ENCODE results near the gene ZNF709. TPM values are rescaled to one million over a fixed set of nuclear protein-coding genes. Genes with fewer than 3 reads are reported as not detected.
"Not testable (repeated sequence)": the region's sequence is repeated elsewhere in the genome, so short reads cannot be mapped to it uniquely, and the experiment has no call there.

The ZNF709 gene
- total RNA-seq, 3 donors from 2014 or later = 0.58 to 1.4 (median 0.87) TPM

DNA sequence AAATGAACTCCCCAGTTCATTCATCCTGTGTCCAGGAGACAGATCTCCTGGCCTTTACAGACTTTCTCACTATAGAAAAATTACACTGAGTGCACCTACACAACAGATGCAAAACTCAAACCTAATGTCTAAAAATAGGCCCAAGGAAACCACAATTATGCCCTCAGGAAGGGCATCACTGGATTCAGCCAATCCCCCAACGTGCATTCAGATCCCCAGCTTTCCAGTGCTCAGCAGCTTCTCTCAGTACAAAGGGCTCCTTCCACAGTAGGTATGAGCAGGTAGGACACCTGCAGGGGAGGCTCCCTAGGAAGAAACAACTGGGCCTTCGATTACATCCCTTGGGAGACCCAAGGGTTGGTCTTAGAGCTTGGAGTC is 2.1 kb downstream of the ZNF709 start:
- Mint-ChIP-seq H3K36me3 (ENCODE audit: insufficient read depth) (no peaks in the 10 kb centered on the region), H3K4me3 (peak overlapping the region; percentile 17), H3K4me1 (ENCODE audit: low read depth) (peaks cover 39% of the 10 kb centered on the region), H3K9me3 (no peaks in the 10 kb centered on the region), H3K27me3 (ENCODE audit: low read depth) (no peaks in the 10 kb centered on the region)
- ATAC-seq (no peak), DNase-seq (no peak)

DNA sequence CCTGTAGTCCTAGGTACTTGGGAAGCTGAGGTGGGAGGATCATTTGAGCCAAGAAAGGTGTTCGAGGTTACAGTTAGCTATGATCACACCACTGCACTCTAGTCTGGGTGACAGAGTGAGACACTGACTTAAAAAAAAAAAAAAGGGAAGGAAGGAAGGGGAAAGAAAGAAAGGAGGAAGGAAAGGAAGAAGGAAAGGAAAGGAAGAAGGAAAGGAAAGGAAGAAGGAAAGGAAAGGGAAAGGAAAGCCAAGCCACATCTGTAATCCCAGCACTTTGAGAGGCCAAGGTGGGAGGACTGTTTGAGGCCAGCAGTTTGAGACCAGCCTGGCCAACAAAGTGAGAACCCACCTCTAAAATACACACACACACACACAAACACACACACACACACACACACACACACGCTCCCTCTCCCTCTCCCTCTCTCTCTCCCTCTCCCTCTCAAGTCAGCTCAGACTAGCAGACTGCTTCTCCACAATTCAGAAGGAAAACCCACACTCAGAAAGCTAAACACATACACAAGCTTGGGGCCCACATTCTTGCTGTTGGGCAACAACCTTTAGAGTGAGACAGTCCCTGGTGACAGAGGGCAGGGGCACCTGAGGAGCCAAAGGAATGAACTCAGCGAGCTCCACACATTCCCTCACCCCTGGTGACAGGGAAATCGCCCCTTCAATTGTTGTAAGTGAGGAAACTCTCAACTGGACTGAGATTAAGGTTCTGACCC is 2.7 kb downstream of the ZNF709 start:
- ATAC-seq (no peak), DNase-seq (no peak)
- no peaks in the 10 kb centered on the region for H3K9me3 Mint-ChIP-seq
- H3K4me3 Mint-ChIP-seq = no peak overlapping the region
- no peaks in the 10 kb centered on the region for H3K36me3 Mint-ChIP-seq (ENCODE audit: insufficient read depth)
- peaks cover 39% of the 10 kb centered on the region for H3K4me1 Mint-ChIP-seq (ENCODE audit: low read depth)
- H3K27me3 Mint-ChIP-seq (ENCODE audit: low read depth) = no peaks in the 10 kb centered on the region

DNA sequence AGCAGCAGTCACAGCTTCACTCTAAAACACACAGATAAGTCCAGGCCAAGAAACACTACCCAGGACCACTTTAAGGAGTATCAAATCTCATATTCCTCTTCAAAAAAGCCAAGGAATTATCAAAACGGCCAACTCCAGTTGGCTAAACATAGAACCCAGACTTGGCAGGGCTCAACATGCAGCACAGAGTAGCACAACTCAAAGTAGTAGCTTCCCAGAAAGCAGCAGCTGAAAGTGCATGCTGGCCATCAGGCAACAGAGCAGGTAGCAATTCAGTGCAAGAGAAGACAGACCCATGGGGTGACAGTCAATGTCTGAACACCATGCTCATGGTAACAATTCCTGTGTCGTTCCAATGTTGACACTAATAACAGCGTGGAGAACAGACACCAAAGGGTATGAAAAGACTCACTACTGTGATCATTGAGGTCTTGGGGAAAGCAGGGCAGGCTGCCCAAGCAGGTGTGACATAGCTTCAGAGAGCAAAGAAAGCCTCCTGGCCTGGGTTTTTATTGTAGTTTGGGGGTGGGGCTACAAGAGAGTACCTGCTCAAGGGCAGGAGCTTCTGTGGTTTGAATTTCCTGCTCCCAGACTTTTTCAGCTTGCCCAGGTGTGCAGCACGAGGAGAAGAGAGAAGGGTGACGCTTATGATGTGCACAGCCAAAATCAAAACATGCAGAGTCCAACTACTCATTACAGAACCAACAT is 6.2 kb downstream of the ZNF709 start:
- ATAC-seq (no peak), DNase-seq (no peak)
- Mint-ChIP-seq H3K27me3 (ENCODE audit: low read depth) (no peaks in the 10 kb centered on the region), H3K36me3 (ENCODE audit: insufficient read depth) (peaks cover 2% of the 10 kb centered on the region), H3K4me1 (ENCODE audit: low read depth) (peaks cover 27% of the 10 kb centered on the region), H3K9me3 (no peaks in the 10 kb centered on the region), H3K4me3 (no peak overlapping the region)

DNA sequence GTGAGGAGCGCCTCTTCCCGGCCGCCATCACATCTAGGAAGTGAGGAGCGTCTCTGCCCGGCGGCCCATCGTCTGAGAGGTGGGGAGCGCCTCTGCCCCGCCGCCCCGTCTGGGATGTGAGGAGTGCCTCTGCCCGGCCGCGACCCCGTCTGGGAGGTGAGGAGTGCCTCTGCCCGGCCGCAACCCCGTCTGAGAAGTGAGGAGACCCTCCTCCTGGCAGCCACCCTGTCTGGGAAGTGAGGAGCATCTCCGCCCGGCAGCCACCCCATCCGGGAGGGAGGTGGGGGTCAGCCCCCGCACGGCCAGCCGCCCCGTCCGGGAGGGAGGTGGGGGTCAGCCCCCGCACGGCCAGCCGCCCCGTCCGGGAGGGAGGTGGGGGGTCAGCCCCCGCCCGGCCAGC is 17.0 kb downstream of the ZNF709 start:
- peaks cover 37% of the 10 kb centered on the region for H3K9me3 Mint-ChIP-seq
- not testable (repeated sequence) for DNase-seq; ATAC-seq; H3K4me1 Mint-ChIP-seq (ENCODE audit: low read depth); H3K4me3 Mint-ChIP-seq; H3K27me3 Mint-ChIP-seq (ENCODE audit: low read depth)
- H3K36me3 Mint-ChIP-seq (ENCODE audit: insufficient read depth) = peaks cover 31% of the 10 kb centered on the region

DNA sequence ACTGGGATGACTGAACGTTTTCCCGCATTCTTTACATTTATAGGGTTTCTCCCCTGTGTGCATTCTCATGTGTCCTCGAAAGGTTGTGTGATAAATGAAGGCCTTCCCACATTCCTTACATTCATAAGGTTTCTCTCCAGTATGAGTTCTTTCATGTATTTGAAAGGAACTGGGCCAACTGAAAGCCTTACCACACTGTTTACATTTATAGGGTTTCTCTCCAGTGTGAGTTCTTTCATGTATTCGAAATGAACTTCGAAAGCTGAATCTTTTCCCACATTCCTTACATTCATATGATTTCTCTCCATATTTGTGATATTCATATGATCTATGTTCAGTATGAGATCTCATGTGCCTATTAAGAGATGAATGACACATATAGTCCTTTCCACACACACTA is 19.4 kb downstream of the ZNF709 start:
- ATAC-seq (no peak), DNase-seq (no peak)
- Mint-ChIP-seq H3K9me3 (peaks cover 38% of the 10 kb centered on the region), H3K4me1 (ENCODE audit: low read depth) (no peaks in the 10 kb centered on the region), H3K27me3 (ENCODE audit: low read depth) (no peaks in the 10 kb centered on the region), H3K4me3 (no peak overlapping the region), H3K36me3 (ENCODE audit: insufficient read depth) (peaks cover 37% of the 10 kb centered on the region)

DNA sequence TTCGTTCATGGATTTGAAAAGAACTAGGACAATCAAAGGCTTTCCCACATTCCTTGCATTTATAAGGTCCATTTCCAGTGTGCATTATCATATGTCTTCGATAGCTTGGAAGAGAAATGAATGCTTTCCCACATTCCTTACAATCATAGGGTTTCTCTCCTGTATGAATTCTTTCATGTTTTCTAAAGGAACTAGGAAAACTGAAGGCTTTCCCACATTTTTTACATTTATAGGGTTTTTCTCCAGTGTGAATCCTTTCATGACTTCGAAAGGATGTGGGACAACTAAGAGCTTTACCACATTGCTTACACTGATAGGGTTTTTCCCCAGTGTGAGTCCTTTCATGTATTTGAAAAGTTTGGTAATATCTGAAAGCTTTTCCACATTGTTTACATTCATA is 19.8 kb downstream of the ZNF709 start:
- Mint-ChIP-seq H3K27me3 (ENCODE audit: low read depth) (no peaks in the 10 kb centered on the region), H3K4me3 (no peak overlapping the region), H3K9me3 (peaks cover 37% of the 10 kb centered on the region), H3K4me1 (ENCODE audit: low read depth) (no peaks in the 10 kb centered on the region), H3K36me3 (ENCODE audit: insufficient read depth) (peaks cover 33% of the 10 kb centered on the region)
- ATAC-seq (no peak), DNase-seq (no peak)

DNA sequence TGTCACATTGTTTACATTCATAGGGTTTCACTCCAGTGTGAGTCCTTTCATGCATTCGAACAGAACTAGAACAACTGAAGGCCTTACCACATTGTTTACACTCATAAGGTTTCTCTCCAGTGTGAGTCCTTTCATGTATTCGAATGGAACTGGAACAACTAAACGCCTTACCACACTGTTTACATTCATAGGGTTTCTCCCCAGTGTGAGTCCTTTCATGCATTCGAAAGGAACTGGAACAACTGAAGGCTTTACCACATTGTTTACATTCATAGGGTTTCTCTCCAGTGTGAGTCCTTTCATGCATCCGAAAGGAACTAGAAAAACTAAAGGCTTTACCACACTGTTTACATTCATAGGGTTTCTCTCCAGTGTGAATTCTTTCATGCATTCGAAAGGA is 20.5 kb downstream of the ZNF709 start:
- not testable (repeated sequence) for DNase-seq; ATAC-seq; H3K27me3 Mint-ChIP-seq (ENCODE audit: low read depth); H3K4me1 Mint-ChIP-seq (ENCODE audit: low read depth); H3K4me3 Mint-ChIP-seq
- peaks cover 36% of the 10 kb centered on the region for H3K36me3 Mint-ChIP-seq (ENCODE audit: insufficient read depth)
- H3K9me3 Mint-ChIP-seq = peaks cover 43% of the 10 kb centered on the region

DNA sequence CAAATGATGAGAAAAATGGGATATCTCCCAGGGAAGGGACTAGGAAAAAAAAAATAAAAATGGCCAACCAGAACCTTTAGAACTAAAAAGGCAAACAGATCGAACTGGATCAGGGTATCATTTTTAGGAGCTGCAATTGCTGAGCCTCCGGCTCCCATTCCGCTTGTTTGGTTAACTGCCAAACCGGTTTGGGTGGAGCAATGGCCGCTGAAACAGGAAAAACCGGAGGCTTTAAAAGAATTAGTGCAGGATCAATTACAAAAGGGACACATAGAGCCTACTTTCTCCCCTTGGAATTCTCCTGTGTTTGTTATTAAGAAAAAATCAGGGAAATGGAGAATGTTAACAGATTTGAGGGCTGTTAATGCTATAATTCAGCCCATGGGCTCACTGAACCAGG is 31.1 kb downstream of the ZNF709 start:
- no peak for ATAC-seq
- H3K36me3 Mint-ChIP-seq (ENCODE audit: insufficient read depth) = peaks cover 13% of the 10 kb centered on the region
- DNase-seq = no peak
- H3K9me3 Mint-ChIP-seq = peaks cover 19% of the 10 kb centered on the region
- no peaks in the 10 kb centered on the region for H3K4me1 Mint-ChIP-seq (ENCODE audit: low read depth)
- no peaks in the 10 kb centered on the region for H3K27me3 Mint-ChIP-seq (ENCODE audit: low read depth)
- no peak overlapping the region for H3K4me3 Mint-ChIP-seq

DNA sequence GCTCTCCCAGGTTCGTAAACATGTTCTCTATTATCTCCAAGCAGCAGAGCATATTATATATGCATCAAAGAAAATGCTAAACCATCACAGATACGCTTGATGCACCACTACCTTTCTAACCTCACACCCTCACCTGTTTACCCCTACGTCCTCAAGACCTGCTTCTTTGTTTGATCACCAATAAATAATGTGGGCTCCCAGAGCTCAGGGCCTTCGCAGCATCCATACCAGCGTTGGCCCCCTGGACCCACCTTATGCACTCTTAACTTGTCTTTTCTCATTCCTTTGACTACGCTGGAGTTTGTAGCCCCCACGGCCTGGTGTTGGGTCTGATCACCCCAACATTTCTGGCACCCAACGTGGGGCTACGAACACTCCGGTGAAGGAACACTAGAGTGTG is 33.8 kb downstream of the ZNF709 start:
- Mint-ChIP-seq H3K4me1 (ENCODE audit: low read depth) (no peaks in the 10 kb centered on the region), H3K9me3 (peaks cover 22% of the 10 kb centered on the region), H3K36me3 (ENCODE audit: insufficient read depth) (peaks cover 11% of the 10 kb centered on the region), H3K27me3 (ENCODE audit: low read depth) (no peaks in the 10 kb centered on the region), H3K4me3 (no peak overlapping the region)
- DNase-seq (no peak), ATAC-seq (no peak)

DNA sequence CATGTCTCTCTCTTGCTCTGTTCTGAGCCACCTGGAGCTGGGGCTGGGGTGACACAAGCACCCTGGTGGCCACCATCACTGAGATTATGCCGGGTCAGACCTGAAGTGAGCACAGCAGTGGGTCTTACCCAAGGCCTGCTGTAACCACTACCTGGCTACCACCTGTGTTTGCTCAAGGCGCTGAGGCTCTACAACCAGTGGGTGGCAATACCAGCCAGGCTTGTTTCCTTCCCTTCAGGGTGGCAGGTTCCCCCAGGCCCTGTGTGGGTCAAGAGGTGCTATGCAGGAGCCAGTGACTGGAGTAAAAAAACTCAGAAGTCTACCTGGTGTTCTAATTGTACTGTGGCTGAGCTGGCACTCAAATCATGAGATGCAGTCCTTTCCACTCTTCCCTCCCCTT is 35.8 kb downstream of the ZNF709 start:
- Mint-ChIP-seq H3K4me1 (ENCODE audit: low read depth) (no peaks in the 10 kb centered on the region), H3K36me3 (ENCODE audit: insufficient read depth) (peaks cover 13% of the 10 kb centered on the region), H3K4me3 (no peak overlapping the region), H3K9me3 (peaks cover 26% of the 10 kb centered on the region), H3K27me3 (ENCODE audit: low read depth) (no peaks in the 10 kb centered on the region)
- ATAC-seq (no peak), DNase-seq (no peak)

DNA sequence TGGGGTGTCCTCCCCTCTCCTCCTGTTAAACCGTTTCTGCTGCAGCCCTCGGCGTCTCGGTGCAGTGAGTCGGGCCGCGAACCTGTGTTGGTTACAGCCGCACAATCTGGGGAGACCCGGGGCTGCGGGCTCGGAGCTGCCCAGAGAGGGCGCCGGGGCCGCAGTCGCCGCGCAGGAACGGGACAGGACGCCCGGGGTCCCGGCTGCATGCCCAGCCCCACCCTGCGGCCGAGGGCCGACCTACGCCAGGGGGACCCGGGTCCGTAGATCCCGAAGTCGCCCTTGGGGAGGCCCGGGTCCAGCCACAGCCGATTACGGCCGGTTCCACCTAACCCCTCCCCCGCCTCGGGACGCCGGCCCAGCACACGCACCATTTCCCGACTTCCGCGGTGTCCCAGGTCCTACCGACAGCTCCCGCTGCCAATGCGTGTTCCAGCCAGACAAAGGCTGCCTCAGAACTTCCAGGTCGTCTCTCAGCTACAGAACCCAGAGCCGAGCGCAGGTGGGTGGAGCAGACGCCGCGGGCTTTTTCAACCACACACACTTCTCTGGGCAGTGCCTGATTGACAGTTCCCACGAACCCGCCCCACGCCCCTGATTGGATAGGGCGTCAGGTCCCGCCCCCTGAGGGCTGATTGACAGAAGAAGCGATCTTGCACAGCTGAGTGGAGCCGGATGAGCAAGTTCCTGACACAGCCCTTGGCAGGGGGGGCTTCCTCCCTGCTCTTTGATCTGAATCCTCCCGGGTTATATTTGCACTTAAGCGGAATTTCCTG is 43.9 kb downstream of the ZNF709 start, which contains the start of gene ZNF443:
ZNF443 (minus strand) TSS at position 481 of the 776 bp plus-strand sequence; CDS start at position 374, 107 bp downstream.
- ATAC-seq (peak; percentile 98), DNase-seq (peak; percentile 99)
- Mint-ChIP-seq H3K4me3 (peak within 1 kb of the TSS; percentile 99), H3K9me3 (peaks cover 16% of the 10 kb centered on the region), H3K27me3 (ENCODE audit: low read depth) (no peaks in the 10 kb centered on the region), H3K36me3 (ENCODE audit: insufficient read depth) (peaks cover 2% of the 10 kb centered on the region), H3K4me1 (ENCODE audit: low read depth) (peaks cover 24% of the 10 kb centered on the region)

DNA sequence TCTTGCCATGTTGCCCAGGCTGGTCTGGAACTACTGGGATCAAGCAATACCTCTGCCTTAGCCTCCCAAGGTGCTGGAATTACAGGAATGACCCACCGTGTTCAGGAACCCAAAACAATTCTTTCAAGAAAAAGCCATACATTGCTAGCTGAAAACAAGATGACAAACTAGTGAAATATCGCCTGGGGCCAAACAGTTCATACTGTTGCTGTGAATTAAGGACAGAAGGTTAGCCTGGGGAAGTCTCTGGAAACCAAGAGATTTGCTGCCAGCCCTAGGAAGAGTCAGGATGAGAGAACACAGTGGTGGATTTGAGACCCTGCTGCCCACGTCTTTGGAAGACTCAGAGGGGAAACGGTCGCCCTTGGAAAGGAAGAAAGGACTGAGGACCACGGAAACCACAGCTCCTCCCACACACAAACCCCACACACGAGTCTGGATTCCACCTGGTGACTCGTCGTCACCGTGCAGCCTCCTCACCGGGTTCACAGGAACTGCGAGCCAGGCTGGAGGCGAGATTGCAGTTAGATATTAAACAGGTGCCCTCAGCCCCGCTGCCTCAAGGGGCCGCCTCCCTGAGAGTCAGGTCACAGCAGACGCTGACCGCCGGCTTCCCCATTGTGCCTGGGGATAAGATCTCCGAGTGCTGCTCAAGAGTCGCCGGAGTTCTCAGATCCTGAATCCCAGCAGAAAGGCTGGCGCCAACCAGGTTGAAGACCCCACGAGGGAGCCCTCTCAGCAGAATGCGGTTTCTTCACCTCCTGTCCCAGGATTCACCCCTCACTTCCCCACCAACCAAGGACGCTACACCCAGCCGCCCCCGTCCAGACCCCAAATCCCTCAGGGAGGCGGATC is 44.7 kb downstream of the ZNF709 start:
- ATAC-seq = peak; percentile 24 to 29
- not testable (repeated sequence) for H3K36me3 Mint-ChIP-seq (ENCODE audit: insufficient read depth)
- H3K4me1 Mint-ChIP-seq (ENCODE audit: low read depth) = peaks cover 24% of the 10 kb centered on the region

DNA sequence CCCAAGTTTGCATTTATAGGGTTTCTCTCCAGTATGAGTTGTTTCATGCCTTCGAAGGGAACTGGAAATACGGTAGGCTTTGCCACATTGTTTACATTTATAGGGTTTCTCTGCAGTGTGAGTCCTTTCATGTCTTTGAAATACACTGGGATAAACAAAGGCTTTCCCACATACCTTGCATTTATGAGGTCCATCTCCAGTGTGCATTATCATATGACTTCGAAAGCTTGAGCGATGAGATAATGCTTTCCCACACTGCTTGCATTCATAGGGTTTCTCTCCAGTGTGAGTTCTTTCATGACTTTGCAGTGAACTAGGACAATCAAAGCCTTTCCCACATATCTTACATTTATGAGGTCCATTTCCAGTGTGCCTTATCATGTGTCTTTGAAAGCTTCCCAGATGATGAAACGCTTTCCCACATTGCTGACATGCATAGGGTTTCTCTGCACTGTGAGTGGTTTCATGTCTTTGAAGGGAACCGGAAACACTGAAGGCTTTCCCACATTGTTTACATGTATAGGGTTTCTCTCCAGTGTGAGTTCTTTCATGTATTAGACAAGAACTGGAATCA is 53.8 kb downstream of the ZNF709 start:
- not testable (repeated sequence) for DNase-seq; H3K27me3 Mint-ChIP-seq (ENCODE audit: low read depth); H3K4me1 Mint-ChIP-seq (ENCODE audit: low read depth); ATAC-seq; H3K4me3 Mint-ChIP-seq
- Mint-ChIP-seq H3K9me3 (peaks cover 44% of the 10 kb centered on the region), H3K36me3 (ENCODE audit: insufficient read depth) (peaks cover 44% of the 10 kb centered on the region)

More for the DNA sequence above, 44.7 kb downstream of the ZNF709 start:
- H3K27me3 Mint-ChIP-seq (ENCODE audit: low read depth) = not testable (repeated sequence)
- peak overlapping the region; percentile 99 for H3K4me3 Mint-ChIP-seq
- H3K9me3 Mint-ChIP-seq = peaks cover 17% of the 10 kb centered on the region
- peak; percentile 51 for DNase-seq

All from activated T-cell treated with anti-CD3 and anti-CD28 coated beads, Interleukin-2, amount 50 U/mL, for 4 hours (primary cell).